ENCODE results near the gene SIGLEC6.

Gene SIGLEC6

GRCh38 chr19:51548891-51549305, 17.4 kb upstream of the SIGLEC6 start:
- no peak for DNase-seq
- no peak for ATAC-seq

GRCh38 chr19:51548213-51548651, 16.8 kb upstream of the SIGLEC6 start:
- ATAC-seq (no peak), DNase-seq (no peak)

- no peak for DNase-seq
- ATAC-seq: no peak
Observed at GRCh38 chr19:51547397-51548212, 16.1 kb upstream of the SIGLEC6 start.

GRCh38 chr19:51546650-51547396, 15.4 kb upstream of the SIGLEC6 start:
- peak; percentile 85 for ATAC-seq
- peak; percentile 25 for DNase-seq

GRCh38 chr19:51546107-51546649, 14.7 kb upstream of the SIGLEC6 start:
- no peak for ATAC-seq
- no peak for DNase-seq

- ATAC-seq (no peak), DNase-seq (no peak)
Observed at GRCh38 chr19:51544038-51544437, 12.6 kb upstream of the SIGLEC6 start.

GRCh38 chr19:51542699-51543098, 11.2 kb upstream of the SIGLEC6 start:
- no peak for DNase-seq

GRCh38 chr19:51541458-51542357, 10.2 kb upstream of the SIGLEC6 start:
- DNase-seq (no peak), ATAC-seq (no peak)

More at GRCh38 chr19:51542699-51543098, 11.2 kb upstream of the SIGLEC6 start:
- ATAC-seq: no peak

GRCh38 chr19:51539821-51540366, 8.4 kb upstream of the SIGLEC6 start:
- ATAC-seq: no peak
- DNase-seq: no peak

- DNase-seq (no peak), ATAC-seq (no peak)
Observed at GRCh38 chr19:51535535-51535934, 4.1 kb upstream of the SIGLEC6 start.

GRCh38 chr19:51530616-51531015, 854 bp downstream of the SIGLEC6 start:
- DNase-seq: no peak

GRCh38 chr19:51529301-51529700, 2.2 kb downstream of the SIGLEC6 start:
- DNase-seq: no peak
- ATAC-seq: no peak

More at GRCh38 chr19:51530616-51531015, 854 bp downstream of the SIGLEC6 start:
- ATAC-seq: no peak

- no peak for DNase-seq
Observed at GRCh38 chr19:51525651-51526050, 5.8 kb downstream of the SIGLEC6 start.

GRCh38 chr19:51524666-51525264, 6.7 kb downstream of the SIGLEC6 start:
- ATAC-seq: no peak

More at GRCh38 chr19:51525651-51526050, 5.8 kb downstream of the SIGLEC6 start:
- ATAC-seq: no peak

GRCh38 chr19:51521781-51522180, 9.7 kb downstream of the SIGLEC6 start:
- ATAC-seq: no peak
- no peak for DNase-seq

More at GRCh38 chr19:51524666-51525264, 6.7 kb downstream of the SIGLEC6 start:
- DNase-seq: no peak

- DNase-seq (no peak), ATAC-seq (no peak)
Observed at GRCh38 chr19:51521357-51521756, 10.1 kb downstream of the SIGLEC6 start.

- no peak for ATAC-seq
- no peak for DNase-seq
Observed at GRCh38 chr19:51520728-51521127, 10.7 kb downstream of the SIGLEC6 start.

GRCh38 chr19:51514866-51515481, 16.5 kb downstream of the SIGLEC6 start:
- ATAC-seq (no peak), DNase-seq (no peak)

- DNase-seq (no peak), ATAC-seq (no peak)
Observed at GRCh38 chr19:51513968-51514367, 17.5 kb downstream of the SIGLEC6 start.

GRCh38 chr19:51511353-51511752, 20.1 kb downstream of the SIGLEC6 start:
- ATAC-seq (peak; percentile 55), DNase-seq (peak; percentile 32)
